ENCODE results near the gene NEK2. TPM values are rescaled to one million over a fixed set of nuclear protein-coding genes. Genes with fewer than 3 reads are reported as not detected.
A peak's percentile ranks its signal among the peaks of the same experiment; 100 is the strongest.
"Not testable (repeated sequence)": the region's sequence is repeated elsewhere in the genome, so short reads cannot be mapped to it uniquely, and the experiment has no call there.

The NEK2 gene
- total and polyA plus RNA-seq, 2 donors from 2014 or later = 0.35 TPM; not detected in 1

DNA sequence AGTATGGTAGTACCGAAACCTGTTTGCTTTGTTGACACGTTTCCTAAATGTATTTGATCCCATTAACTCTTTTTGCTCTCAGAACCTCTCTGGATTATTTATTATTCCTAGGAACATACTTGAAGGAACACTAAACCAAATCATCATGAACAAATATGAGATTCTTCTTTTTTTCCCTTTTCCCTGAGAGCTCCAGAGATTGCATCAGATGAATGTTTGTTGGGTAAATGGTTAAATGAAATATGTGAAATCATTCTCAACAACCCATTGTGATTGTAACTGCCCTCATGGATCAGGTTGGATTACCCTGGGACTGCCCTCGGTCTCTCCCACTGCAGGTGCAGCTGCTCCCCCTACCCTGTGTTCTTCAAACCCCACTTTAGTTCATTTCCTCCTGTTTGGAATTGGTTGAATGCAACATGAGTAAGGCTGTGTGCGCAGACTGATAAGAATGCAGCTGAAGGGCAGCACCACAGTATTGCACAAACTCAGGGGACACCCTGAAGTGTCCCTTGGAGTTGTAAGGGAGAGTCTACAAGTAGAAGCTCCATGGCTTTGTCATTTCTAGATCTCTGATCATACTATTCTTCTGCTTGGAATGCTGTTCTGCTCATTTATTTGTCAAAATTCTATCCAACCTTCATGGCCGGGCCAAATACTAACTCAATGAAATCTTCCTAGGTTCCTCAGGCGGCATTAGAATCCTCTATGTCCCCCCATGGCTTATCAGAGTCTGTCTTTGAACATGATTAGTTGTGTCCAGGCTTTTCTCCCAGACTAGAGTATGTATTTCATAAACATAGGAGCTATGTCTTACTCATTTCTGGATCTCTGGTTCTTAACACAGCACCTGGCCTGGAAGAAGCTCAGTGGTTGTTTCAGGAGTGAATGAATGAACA, 47.1 kb upstream of the NEK2 start:
- Histone ChIP-seq H3K9me3 (ENCODE audit: control insufficient read depth in 2 of 3, insufficient read depth in 1 of 3, low read length in 3 of 3) (no peaks in the 10 kb centered on the region), H3K9ac (ENCODE audit: low read length in 3 of 3) (no peak overlapping the region), H3K4me3 (ENCODE audit: low read length in 3 of 3) (no peak overlapping the region), H3K36me3 (ENCODE audit: control insufficient read depth in 2 of 3, insufficient read depth in 3 of 3, low read length in 3 of 3) (no peaks in the 10 kb centered on the region), H3K27me3 (ENCODE audit: control insufficient read depth, insufficient read depth, low read length) (no peaks in the 10 kb centered on the region), H3K4me1 (ENCODE audit: control insufficient read depth in 2 of 3, insufficient read depth in 2 of 3, low read depth in 1 of 3, low read length in 3 of 3) (no peaks in the 10 kb centered on the region), H3K27ac (ENCODE audit: low read depth in 2 of 2, low read length in 2 of 2) (no peak overlapping the region)
- intact Hi-C loops (cut with DNase I) = no loop called here
- FAIRE-seq (no peak), DNase-seq (no peak)
- TF ChIP-seq CTCF (IDR thresholded peaks at IDR 0.05; ENCODE audit: borderline replicate concordance, extremely low read depth, insufficient read depth) = no peak

GRCh38 chr1:211716555-211716954, 41.1 kb upstream of the NEK2 start:
- H3K9me3 ChIP-seq (ENCODE audit: control insufficient read depth in 2 of 3, insufficient read depth in 1 of 3, low read length in 3 of 3); H3K36me3 ChIP-seq (ENCODE audit: control insufficient read depth in 2 of 3, insufficient read depth in 3 of 3, low read length in 3 of 3); FAIRE-seq; H3K27me3 ChIP-seq (ENCODE audit: control insufficient read depth, insufficient read depth, low read length); H3K27ac ChIP-seq (ENCODE audit: low read depth in 2 of 2, low read length in 2 of 2); intact Hi-C loops (cut with DNase I); H3K4me1 ChIP-seq (ENCODE audit: control insufficient read depth in 2 of 3, insufficient read depth in 2 of 3, low read depth in 1 of 3, low read length in 3 of 3); H3K9ac ChIP-seq (ENCODE audit: low read length in 3 of 3); DNase-seq; H3K4me3 ChIP-seq (ENCODE audit: low read length in 3 of 3): not testable (repeated sequence)

GRCh38 chr1:211715971-211716370, 40.5 kb upstream of the NEK2 start:
- intact Hi-C loops (cut with DNase I) = no loop called here
- Histone ChIP-seq H3K4me1 (ENCODE audit: control insufficient read depth in 2 of 3, insufficient read depth in 2 of 3, low read depth in 1 of 3, low read length in 3 of 3) (no peaks in the 10 kb centered on the region), H3K9me3 (ENCODE audit: control insufficient read depth in 2 of 3, insufficient read depth in 1 of 3, low read length in 3 of 3) (no peaks in the 10 kb centered on the region), H3K4me3 (ENCODE audit: low read length in 3 of 3) (no peak overlapping the region), H3K36me3 (ENCODE audit: control insufficient read depth in 2 of 3, insufficient read depth in 3 of 3, low read length in 3 of 3) (no peaks in the 10 kb centered on the region), H3K27me3 (ENCODE audit: control insufficient read depth, insufficient read depth, low read length) (no peaks in the 10 kb centered on the region), H3K27ac (ENCODE audit: low read depth in 2 of 2, low read length in 2 of 2) (no peak overlapping the region), H3K9ac (ENCODE audit: low read length in 3 of 3) (no peak overlapping the region)
- FAIRE-seq (no peak), DNase-seq (peak in 1 of 5 donors; percentile 37)
- TF ChIP-seq CTCF (IDR thresholded peaks at IDR 0.05; ENCODE audit: borderline replicate concordance, extremely low read depth, insufficient read depth) = no peak

- Histone ChIP-seq H3K9ac (ENCODE audit: low read length in 3 of 3) (no peak overlapping the region), H3K27ac (ENCODE audit: low read depth in 2 of 2, low read length in 2 of 2) (no peak overlapping the region), H3K9me3 (ENCODE audit: control insufficient read depth in 2 of 3, insufficient read depth in 1 of 3, low read length in 3 of 3) (no peaks in the 10 kb centered on the region), H3K4me1 (ENCODE audit: control insufficient read depth in 2 of 3, insufficient read depth in 2 of 3, low read depth in 1 of 3, low read length in 3 of 3) (no peaks in the 10 kb centered on the region), H3K27me3 (ENCODE audit: control insufficient read depth, insufficient read depth, low read length) (no peaks in the 10 kb centered on the region), H3K4me3 (ENCODE audit: low read length in 3 of 3) (no peak overlapping the region), H3K36me3 (ENCODE audit: control insufficient read depth in 2 of 3, insufficient read depth in 3 of 3, low read length in 3 of 3) (no peaks in the 10 kb centered on the region)
- DNase-seq (no peak), FAIRE-seq (no peak)
- TF ChIP-seq CTCF (IDR thresholded peaks at IDR 0.05; ENCODE audit: borderline replicate concordance, extremely low read depth, insufficient read depth) = no peak
- intact Hi-C loops (cut with DNase I) = no loop called here
Measured at GRCh38 chr1:211714154-211714553, 38.7 kb upstream of the NEK2 start.
